ENCODE results near the gene FHAD1. TPM values are rescaled to one million over a fixed set of nuclear protein-coding genes. Genes with fewer than 3 reads are reported as not detected.

Gene FHAD1
- total RNA-seq, 4 donors from 2014 or later, result 1.6 TPM; not detected in 3

DNA sequence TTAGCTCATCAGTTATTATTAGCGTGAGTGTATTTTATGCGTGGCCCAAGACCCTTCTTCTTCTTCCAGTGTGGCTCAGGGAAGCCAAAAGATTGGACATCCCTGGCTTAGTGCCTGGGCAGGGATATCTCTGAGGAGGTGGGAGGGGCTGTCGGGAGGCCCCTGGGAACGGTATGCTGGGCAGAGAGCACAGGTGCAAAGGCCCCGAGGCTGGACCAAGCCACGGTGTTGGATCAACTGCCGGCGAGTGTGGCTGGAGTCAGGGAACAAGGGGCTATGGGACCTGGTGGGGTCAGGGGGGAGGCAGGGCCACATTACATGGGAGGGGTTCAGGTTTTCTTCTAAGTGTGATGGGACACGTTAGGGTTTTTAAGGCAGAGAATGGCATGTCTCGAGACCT lies 62.7 kb downstream of the FHAD1 start:
- H3K4me1 ChIP-seq, result no peaks in the 10 kb centered on the region
- H3K27ac ChIP-seq, result no peak overlapping the region
- no peak overlapping the region for H3K4me3 ChIP-seq
- no peak for TF ChIP-seq POLR2AphosphoS5 (IDR thresholded peaks at IDR 0.05)
- TF ChIP-seq, protein P1, sequence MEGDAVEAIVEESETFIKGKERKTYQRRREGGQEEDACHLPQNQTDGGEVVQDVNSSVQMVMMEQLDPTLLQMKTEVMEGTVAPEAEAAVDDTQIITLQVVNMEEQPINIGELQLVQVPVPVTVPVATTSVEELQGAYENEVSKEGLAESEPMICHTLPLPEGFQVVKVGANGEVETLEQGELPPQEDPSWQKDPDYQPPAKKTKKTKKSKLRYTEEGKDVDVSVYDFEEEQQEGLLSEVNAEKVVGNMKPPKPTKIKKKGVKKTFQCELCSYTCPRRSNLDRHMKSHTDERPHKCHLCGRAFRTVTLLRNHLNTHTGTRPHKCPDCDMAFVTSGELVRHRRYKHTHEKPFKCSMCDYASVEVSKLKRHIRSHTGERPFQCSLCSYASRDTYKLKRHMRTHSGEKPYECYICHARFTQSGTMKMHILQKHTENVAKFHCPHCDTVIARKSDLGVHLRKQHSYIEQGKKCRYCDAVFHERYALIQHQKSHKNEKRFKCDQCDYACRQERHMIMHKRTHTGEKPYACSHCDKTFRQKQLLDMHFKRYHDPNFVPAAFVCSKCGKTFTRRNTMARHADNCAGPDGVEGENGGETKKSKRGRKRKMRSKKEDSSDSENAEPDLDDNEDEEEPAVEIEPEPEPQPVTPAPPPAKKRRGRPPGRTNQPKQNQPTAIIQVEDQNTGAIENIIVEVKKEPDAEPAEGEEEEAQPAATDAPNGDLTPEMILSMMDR (IDR thresholded peaks at IDR 0.05), result no peak
- no peak for TF ChIP-seq EP300 (IDR thresholded peaks at IDR 0.05)
- TF ChIP-seq POLR2A (IDR thresholded peaks at IDR 0.05), result no peak
- no peaks in the 10 kb centered on the region for H3K36me3 ChIP-seq
- H3K27me3 ChIP-seq, result no peaks in the 10 kb centered on the region
- no peak for DNase-seq (ENCODE audit: low spot score in 2 of 2)
- 86% methylated on average over 10 of the region's 10 CpGs for WGBS
- no peaks in the 10 kb centered on the region for H3K9me3 ChIP-seq

DNA sequence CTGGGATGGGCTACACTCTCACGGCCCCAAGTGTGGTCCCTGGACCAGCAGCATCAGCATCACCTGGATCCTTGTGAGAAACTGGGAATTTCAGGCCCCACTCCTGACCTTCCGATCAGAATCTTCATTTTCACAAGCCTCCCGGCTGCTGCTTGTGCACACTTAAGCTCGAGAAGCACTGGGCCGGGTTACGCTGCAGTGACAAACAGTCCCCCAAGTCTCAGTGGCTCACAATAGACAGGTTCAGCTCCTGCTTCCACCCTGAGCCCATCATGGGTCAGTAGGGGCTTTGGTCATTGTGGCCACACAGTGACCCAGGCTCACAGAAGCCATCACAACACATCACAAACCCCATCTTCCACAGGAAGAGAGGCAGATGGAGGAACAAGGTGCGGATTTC lies 63.5 kb downstream of the FHAD1 start:
- Histone ChIP-seq H3K4me3 (no peak overlapping the region), H3K9me3 (no peaks in the 10 kb centered on the region), H3K27me3 (no peaks in the 10 kb centered on the region), H3K36me3 (no peaks in the 10 kb centered on the region), H3K27ac (no peak overlapping the region), H3K4me1 (no peaks in the 10 kb centered on the region)
- WGBS, result 95% methylated on average over 3 of the region's 7 CpGs
- TF ChIP-seq POLR2A (IDR thresholded peaks at IDR 0.05), result no peak
- TF ChIP-seq EP300 (IDR thresholded peaks at IDR 0.05), result no peak
- no peak for TF ChIP-seq POLR2AphosphoS5 (IDR thresholded peaks at IDR 0.05)
- DNase-seq (ENCODE audit: low spot score in 2 of 2), result no peak

DNA sequence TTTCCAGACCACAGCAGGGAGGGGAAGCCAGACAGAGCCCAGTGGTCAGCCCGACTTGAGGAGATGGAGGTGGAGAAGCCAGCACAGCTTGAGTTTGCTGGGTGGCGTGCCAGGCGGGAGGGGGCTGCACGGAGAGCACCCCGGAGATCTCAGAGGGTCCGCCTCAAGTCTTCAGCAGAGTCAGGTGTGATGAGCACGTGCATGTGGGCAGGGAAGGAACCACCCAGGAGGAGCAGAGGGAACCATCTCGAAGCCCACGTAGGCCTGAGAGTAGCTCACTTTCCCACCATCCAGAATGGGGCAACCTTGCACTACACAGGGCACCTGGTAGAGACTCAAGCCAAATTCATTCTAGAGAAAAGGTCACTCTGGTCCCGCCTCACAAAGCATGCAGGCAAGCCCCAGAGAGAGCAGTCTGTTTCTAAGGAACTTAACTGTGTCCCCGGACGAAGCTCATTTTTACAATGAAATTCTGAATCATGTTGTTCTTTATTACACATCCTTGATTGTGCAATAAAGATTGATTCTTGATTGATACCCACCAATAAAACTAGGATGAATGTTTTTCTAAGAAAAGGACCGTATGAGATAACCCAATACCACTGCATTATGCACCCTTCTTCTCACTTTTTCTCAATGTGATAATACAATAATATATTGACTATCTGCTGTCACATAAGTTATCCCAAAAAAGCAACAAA lies 64.2 kb downstream of the FHAD1 start:
- no peaks in the 10 kb centered on the region for H3K27me3 ChIP-seq
- H3K4me3 ChIP-seq, result no peak overlapping the region
- no peak overlapping the region for H3K27ac ChIP-seq
- DNase-seq (ENCODE audit: low spot score in 2 of 2), result no peak
- no peaks in the 10 kb centered on the region for H3K4me1 ChIP-seq
- H3K36me3 ChIP-seq, result no peaks in the 10 kb centered on the region
- no peak for TF ChIP-seq POLR2A (IDR thresholded peaks at IDR 0.05)
- TF ChIP-seq EP300 (IDR thresholded peaks at IDR 0.05), result no peak
- TF ChIP-seq, protein P1 (IDR thresholded peaks at IDR 0.05), result no peak
- no peak for TF ChIP-seq POLR2AphosphoS5 (IDR thresholded peaks at IDR 0.05)
- 94% methylated on average over 13 of the region's 13 CpGs for WGBS
- H3K9me3 ChIP-seq, result no peaks in the 10 kb centered on the region

DNA sequence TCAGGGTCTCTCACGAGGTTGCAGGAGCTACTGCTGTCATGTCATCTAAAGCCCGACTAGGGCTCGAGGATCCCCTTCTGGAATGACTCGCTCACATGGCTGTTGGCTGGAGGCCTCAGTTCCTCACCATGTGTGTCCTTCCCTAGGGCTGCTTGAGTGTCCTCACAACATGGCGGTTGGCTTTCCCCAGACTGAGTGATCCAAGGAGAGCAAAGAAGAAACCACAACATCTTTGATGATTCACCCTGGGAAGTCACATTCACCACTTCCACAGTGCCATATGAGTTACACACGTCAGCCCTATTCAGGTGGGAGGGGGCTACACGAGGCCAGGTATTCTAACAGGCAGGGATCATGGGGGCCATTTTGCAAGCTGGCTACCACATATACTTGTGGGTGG lies 64.9 kb downstream of the FHAD1 start:
- no peak overlapping the region for H3K27ac ChIP-seq
- 97% methylated on average over 7 of the region's 7 CpGs for WGBS
- no peaks in the 10 kb centered on the region for H3K4me1 ChIP-seq
- no peaks in the 10 kb centered on the region for H3K9me3 ChIP-seq
- no peaks in the 10 kb centered on the region for H3K36me3 ChIP-seq
- DNase-seq (ENCODE audit: low spot score in 2 of 2), result no peak
- H3K4me3 ChIP-seq, result no peak overlapping the region
- no peaks in the 10 kb centered on the region for H3K27me3 ChIP-seq
- TF ChIP-seq, protein P1 (IDR thresholded peaks at IDR 0.05), result no peak
- TF ChIP-seq EP300 (IDR thresholded peaks at IDR 0.05), result no peak
- no peak for TF ChIP-seq POLR2A (IDR thresholded peaks at IDR 0.05)
- no peak for TF ChIP-seq POLR2AphosphoS5 (IDR thresholded peaks at IDR 0.05)

DNA sequence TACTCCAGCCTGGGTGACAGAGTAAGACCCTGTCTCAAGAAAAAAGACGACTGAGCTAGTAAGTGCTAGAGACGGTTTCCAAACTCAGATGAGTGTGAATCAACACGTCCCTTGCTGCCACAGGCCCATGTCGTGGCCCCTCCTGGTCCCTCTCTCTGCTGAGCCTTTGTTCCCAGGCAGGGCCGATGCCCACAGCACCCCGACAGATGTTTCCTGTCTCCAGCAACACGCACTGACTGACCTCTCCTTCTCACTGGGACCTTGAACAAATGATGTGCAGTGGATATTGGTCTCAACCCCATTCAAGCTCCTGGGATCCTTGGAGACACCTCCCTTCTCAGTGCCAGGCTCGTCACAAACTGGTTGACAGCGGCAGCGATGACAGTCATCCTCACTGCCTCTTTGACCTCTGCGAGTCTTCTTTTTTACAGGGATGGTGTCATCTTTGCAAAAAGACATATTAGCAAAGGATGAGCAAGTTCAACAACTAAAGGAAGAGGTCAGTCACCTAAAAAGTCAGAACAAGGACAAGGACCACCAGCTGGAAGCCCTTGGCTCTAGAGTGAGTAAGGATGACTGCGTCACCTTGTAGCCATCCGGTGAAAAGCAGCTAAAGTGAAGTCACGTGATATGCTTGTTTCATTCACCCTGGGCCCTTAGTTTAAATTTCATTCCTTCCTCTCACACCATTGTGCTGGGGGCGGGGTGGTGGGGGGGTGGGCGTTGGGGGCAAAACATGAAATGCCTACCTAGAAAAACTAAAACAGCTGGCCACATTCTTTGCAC lies 65.8 kb downstream of the FHAD1 start:
- Histone ChIP-seq H3K4me1 (no peaks in the 10 kb centered on the region), H3K27me3 (no peaks in the 10 kb centered on the region), H3K27ac (no peak overlapping the region), H3K4me3 (no peak overlapping the region), H3K9me3 (no peaks in the 10 kb centered on the region), H3K36me3 (no peaks in the 10 kb centered on the region)
- 84% methylated on average over 16 of the region's 16 CpGs for WGBS
- DNase-seq (ENCODE audit: low spot score in 2 of 2), result no peak
- TF ChIP-seq EP300 (IDR thresholded peaks at IDR 0.05) (no peak), POLR2A (IDR thresholded peaks at IDR 0.05) (no peak), POLR2AphosphoS5 (IDR thresholded peaks at IDR 0.05) (no peak)
- TF ChIP-seq, protein P1 (IDR thresholded peaks at IDR 0.05), result no peak
